Measurements from ENCODE around the gene MORN1.
"Not testable (repeated sequence)": the region's sequence is repeated elsewhere in the genome, so short reads cannot be mapped to it uniquely, and the experiment has no call there.

MORN1 gene

DNA sequence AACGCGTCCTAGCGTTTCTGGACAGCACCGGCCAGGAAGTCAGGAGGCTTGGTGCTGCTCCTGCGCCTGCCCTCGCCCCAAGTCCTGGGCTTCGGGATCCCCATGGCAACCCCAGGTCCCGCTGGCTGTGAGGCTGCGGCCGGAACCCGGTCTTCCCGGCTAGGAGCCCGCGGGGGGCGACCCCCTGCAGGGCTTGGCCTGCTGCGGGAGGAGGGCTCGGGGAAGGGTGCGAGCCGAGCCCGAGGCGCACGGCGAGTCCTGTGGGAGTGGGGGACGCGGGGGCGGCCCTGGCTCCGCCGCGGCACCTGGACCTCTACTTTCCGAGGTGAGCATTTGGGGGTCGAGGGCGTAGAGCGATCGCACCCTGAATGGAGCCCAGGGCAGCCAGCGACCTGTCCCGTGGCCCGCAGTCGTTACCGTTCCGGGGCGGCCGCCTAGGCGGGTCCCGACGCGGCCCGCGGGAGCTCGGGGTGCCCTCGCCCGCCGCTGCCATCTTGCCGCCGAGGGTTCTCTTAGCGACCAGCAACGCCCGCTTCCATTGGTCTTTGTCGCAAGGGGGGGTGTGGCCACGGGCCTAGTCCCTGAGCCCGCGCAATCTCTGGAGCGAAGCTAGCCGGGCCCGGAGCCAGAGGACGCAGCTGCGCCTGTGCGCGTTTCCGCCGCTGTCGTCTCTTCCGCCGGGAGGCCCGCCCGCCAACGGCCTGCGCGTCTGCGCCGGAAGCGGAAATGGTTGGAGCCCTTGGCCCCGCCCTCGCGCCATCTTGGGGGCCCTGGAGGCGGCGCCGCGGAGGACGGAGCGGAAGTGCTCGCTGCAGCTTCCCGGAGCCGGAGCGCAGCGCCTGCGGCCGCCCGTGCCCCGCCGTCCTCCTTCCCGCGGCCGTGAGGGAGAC lies at the start of gene MORN1, which contains the start of gene RER1:
MORN1 (minus strand) TSS at position 514 of the 890 bp plus-strand sequence; CDS start at position 493, 21 bp downstream.
RER1 (plus strand) TSS at position 801 of the 890 bp plus-strand sequence. CDS start 3,950 bp downstream, outside the sequence.
- peak; percentile 99 for DNase-seq (ENCODE audit: low spot score)

DNA sequence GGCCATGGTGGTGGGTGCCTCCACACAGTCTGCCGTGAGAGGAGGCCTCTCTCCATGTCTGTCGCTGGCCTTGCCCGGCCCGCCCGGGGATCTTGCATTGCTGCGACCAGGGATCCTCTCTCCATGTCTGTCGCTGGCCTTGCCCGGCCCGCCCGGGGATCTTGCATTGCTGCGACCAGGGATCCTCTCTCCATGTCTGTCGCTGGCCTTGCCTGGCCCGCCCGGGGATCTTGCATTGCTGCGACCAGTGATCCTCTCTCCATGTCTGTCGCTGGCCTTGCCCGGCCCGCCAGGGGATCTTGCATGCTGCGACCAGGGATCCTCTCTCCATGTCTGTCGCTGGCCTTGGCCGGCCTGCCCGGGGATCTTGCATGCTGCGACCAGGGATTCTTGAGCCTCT lies 49.0 kb upstream of the MORN1 start:
- DNase-seq (ENCODE audit: low spot score): not testable (repeated sequence)

DNA sequence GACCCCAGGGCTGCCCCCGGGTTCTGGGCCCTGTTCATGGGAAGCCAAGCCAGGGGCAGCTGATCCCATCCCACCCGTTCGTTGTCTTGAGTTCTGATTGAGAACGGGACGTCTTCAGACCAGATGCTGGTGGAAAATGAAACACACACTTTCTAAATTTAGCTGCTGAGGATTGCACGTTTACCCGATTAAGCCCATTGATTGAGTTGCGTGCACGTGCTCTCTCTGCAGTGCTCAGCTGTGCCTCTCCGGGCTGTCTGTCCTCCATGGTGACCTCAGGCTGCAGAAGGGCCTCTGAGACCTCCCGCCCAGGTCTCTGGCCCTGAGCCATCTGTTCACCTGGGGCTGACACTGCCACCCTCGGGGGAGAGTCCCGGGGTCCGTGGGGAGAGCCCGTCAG lies 48.0 kb upstream of the MORN1 start:
- DNase-seq (ENCODE audit: low spot score): no peak

DNA sequence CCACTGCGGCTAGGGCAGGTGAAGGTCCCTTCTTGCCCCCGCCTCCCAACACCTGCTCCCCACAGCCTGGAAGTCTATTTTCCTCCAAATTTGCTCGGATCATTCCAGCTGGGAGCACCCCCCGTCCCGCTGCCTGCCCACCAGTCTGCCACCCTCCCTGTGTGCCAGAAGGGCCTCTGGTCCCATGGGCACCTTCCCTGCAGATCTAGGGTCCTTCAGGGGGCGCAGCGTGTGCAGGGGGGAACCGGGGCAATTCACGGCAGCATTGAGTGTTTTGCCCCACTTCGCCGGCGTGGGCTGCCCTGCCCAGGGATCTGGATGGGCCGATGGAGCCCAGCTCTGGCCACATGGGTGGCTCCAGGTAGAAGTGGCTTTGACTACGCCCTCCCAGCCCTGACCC lies 47.3 kb upstream of the MORN1 start:
- DNase-seq (ENCODE audit: low spot score): no peak

DNA sequence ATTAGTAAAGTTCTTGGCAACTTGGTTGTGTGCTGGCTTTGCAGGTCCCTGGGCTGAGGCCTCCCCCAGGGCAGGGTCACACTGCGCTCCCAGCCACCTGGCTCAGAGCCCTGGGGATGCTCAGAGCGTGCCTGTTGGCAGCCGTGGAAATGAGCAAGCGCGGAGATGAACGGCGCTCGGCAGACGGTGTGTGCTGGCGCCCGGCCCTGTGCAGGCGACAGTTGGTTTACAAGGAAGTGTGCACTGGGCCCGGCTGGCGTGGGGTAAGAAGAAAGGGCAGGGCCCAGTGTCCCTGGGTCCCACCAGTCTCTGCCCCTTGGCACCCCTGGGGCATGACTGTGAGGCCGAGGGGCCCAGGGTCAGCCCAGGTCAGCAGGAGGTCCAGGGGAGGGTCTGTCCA lies 46.7 kb upstream of the MORN1 start:
- DNase-seq (ENCODE audit: low spot score): no peak

DNA sequence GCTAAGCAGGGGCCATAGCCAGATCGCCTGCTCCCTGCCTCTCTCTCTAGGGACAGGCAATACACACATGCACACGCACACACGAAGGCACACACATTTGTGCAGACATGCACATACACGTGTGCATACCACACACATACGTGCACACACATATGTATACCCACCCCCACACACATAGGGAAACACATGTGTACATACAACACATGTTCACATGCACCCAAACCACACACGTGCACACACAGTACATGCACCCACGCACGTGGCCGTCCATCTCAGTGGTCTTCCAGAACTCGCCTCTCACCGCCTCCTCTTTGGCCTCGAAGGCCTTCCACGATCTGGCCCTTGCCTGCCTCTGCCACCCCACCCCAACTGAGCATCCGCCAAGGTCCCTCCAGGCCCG lies 46.3 kb upstream of the MORN1 start:
- no peak for DNase-seq (ENCODE audit: low spot score)

DNA sequence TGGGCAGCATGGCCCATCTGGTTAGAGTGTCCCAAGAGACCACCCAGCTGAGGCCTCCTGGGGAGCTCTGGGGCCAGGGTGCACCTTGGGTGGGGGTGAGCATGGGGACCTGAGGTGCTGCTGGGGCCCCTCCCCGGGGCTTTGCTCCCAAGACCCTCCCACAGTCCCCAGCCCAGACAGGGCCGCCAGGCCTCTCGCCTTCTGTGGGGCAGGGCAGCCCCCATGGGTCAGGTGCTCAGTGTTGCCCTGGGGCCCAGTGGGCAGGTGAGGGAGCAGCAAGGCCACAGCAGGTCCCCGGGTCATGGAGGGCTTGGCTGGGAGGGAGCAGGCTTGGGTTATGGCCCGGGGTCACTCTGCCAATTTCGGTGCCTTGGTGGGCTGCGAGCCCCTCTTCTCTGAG lies 45.5 kb upstream of the MORN1 start:
- DNase-seq (ENCODE audit: low spot score): no peak

DNA sequence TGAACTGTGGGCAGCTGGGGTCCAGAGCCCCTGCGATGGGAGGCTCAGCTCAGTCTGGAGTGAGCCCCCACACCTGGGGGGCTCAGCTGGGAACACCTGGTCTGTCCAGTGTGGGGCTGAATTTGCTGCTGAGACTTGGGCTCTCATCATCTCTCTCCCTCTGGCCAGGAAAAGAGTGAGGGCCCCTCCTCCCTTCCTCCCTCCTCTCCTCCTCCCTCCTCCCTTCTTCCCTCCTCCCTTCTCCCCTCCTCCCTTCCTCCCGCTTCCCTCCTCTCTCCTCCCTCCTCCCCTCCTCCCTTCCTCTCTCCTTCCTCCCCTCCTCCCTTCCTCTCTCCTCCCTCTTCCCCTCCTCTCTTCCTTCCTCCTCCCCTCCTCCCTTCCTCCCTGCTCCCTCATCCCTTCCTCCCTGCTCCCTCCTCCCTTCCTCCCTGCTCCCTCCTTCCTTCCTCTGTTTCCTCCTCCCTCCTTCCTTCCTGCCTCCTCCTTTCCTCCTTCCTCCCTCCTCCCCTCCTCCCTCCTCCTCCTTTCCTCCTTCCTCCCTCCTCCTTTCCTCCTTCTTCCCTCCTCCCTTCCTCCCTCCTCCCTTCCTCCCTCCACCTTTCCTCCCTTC lies 44.5 kb upstream of the MORN1 start:
- no peak for DNase-seq (ENCODE audit: low spot score)

DNA sequence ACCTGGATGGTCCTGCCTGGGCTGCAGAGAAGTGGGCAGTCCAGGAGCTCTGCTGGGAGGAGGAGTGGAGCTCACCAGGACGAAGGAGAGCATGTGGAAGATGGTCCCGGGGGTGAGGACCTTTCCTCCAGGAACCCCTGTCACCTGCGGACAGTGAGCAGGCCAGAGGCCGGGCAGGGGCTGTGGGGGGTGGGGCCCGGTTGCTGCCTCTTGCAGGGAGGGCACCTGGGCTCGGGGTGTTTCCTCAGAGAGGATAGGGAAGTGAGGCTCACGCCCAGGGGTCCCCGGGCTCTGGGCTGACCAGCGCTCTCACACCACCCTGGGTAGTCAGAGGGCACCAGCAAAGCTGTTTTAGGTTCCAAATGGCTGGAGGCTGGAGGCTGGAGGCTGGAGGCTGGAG lies 43.7 kb upstream of the MORN1 start:
- DNase-seq (ENCODE audit: low spot score): no peak

DNA sequence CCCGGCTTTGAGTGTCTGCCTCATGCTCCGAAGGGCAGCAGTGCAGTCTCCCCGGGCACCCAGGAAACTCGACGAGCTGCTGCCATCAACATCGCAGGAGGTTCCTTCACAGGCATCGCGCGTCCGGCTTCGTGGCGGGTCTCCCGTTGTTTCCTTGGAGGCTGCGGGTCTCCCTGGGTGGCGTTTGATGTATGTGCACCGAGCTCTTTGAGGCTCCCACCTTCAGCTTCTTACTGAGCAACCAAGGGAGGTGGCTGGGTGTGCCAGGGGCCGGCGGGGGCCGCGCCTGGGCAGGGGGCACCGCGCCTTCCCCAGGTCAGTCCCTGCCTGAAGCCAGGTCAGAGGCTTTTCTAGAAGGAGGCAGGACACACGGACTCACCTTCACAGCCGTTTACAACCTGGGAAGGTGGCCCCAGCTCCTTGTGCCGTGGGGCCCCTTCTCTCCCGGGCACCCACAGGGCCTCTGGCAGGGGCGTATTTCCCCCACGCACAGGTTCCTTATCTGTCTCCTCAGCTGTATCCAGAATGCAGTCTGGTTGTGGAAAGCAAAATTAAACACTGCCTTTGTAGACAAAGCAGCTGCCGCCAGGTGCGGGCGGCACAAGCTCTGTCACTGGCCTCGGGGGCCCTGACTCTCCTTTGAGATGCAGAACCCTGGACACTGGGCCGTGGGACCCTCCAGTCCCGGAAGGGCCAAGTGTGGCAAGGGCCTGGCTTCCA lies 42.7 kb upstream of the MORN1 start:
- no peak for DNase-seq (ENCODE audit: low spot score)

DNA sequence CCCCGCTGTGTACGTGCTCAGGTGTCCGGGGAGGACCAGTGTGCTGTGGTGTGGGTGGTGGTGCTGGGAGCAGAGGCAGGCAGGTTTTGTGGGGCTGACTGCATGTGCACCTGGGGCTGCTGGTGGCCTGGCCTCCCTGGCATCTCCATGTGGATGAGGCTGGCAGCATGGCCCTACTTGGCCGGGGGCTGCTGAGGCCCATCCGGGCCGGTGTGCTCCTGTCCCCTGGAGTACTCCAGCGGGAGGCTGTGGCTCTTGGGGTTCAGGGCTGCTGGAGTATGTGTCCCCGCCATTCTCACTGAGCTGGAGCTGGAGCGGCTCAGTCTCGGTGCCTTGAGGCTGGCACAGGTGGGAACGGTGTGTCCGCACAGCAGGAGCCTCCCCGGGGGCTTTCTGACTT lies 41.8 kb upstream of the MORN1 start:
- no peak for DNase-seq (ENCODE audit: low spot score)

DNA sequence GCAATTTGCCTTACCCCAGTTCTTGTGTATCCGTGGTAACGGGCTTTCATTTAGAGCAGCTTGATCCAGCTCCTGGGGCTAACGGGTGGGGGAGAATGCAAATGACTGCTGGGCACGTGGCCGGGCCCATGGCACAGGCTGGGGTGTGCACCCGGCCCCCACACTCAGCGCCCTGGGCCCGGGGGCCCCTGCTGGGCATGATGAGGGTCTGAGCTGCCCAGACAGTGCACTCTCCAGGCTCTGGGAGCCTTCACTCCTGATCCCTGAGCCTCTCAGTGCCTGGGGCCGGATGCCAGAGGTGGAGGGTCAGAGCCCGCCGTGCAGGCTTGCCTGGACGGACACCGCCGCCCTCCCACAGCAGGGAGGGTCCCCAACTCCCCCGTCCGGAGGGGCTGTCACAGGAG lies 41.1 kb upstream of the MORN1 start:
- DNase-seq (ENCODE audit: low spot score): no peak

DNA sequence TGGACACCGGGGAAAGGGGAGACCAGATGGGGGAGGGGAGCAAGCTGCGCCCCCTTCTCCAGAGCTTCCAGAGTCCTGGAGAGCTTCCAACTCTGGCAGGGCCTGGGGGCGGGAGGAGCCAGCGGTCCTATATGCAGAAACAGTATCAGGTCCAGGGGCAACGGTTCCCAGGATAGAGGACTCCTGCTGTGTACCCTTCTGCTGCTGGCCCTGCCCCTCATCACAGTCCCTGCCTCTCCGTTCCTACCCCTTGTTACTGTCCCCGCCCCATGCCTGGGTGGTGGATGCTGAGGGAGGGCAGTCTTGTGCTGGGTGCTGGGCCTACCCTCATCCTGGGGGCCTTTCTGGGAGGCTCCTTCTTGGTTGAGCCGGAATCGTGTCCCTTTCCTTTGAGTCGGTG lies 40.2 kb upstream of the MORN1 start:
- DNase-seq (ENCODE audit: low spot score): no peak

DNA sequence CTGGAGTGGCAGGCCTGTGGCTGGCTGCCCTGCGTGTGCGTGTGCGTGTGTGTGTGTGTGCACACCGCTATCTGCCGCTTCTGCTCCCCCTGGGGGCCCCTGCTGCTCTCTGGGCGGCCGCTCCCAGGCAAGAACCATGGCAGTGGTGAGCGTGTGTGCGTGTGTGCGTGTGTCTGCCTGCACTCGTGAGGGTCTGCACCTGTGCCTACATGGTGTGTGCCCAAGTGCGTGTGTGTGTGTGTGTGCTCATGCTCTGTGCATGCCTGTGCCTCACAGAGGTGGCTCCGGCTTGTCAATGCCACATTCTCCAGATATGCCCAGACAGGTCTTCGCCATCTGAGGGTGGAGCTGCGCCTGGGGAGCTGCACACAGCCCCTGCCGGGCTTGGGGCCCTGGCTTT lies 39.7 kb upstream of the MORN1 start:
- no peak for DNase-seq (ENCODE audit: low spot score)

DNA sequence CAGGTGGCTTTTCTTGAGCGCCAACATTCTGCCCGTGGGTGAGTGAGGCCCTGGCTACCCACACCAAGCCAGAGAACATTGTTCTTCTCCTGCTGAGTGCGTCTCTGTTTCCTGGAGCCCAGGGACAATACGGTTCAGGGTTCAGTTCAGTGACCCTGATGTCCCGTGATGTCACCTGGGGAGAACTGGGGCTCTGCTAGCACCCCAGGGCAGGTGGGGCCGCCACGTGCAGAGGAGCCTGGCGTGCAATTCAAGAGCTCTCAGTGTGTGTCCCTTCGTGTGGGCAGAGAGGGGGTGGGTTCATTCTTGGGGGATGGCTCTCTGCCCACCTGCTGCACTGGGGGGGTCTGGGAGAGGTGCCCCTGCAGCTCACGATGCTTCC lies 39.2 kb upstream of the MORN1 start:
- DNase-seq (ENCODE audit: low spot score): no peak

DNA sequence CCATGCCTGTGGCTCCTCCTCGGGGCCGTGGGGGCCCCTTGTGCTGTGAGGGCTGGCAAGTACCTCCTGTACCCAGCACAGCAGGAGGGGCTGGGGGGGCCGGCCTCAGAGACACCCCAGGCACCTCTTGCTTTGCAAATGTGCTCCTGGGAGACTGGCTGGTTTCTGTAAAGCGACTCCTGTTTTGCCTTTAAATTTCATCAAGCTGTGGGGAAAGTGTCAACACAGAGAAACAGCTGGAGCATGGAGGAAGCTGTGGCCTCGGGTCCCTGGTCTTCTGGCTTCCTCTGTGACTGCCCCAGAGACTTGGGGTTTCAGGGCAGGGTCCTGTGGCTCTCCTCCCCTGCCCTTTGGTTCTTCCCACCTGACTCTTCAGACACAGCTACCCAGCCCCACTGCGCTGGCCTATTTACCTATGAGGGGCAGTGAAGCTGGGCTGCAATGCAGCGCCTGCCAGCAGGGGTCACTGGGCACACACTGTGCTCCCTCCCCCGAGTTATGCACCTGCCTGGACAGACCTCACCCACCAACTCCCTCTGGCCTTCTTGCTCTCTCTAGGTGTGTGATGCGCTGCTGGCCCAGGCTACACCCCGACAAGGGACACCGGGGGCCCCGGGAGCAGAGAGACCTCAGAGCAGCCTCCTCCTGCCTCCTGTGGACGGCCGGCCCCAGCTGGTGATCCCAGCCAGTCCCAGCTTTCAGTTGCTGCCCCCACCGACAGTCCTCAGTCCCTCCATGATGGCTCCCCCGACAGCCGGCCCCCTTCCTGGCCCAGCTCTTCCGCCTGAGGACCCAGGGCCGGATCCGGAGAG lies 38.6 kb upstream of the MORN1 start:
- DNase-seq (ENCODE audit: low spot score): no peak

DNA sequence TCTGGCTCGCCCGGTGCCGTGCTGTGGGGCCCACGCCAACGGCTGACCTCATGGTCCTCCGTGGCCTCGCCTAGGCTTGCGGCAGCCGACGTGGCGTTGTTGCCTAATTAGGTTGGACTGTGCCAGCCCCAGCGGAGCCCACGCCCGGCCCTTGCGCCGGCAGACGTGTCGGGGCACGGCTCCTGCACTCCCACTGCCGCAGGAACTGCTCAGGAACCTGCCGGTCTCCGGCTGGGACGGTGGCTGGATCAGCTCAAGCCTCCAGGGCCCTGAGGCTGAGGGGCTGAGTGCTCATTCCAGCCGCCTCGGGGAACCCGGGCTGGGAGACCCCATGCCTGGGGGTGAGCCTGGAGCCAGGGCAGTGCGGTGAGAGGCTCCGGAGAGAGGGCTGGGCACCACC lies 37.1 kb upstream of the MORN1 start:
- DNase-seq (ENCODE audit: low spot score): no peak

DNA sequence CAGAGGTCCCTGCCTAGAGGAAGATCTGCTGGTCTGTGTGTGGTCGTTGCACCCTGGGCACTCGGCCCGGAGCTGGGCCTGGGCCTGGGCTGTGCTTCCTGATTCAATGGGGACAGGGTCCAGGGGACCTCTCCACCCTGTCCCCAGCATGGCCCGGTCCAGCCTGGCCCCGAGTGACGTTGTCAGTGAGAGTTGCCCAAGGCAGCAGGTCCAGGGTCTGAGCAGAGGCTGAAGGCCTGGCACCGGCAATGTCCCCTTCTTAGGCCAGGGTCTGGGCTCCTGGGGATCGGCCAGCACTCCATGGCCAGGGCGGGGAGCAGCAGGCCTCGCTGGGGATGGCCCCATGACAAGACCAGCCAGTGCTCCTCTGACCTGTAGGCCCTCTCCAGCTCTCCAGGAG lies 36.6 kb upstream of the MORN1 start:
- DNase-seq (ENCODE audit: low spot score): no peak

DNA sequence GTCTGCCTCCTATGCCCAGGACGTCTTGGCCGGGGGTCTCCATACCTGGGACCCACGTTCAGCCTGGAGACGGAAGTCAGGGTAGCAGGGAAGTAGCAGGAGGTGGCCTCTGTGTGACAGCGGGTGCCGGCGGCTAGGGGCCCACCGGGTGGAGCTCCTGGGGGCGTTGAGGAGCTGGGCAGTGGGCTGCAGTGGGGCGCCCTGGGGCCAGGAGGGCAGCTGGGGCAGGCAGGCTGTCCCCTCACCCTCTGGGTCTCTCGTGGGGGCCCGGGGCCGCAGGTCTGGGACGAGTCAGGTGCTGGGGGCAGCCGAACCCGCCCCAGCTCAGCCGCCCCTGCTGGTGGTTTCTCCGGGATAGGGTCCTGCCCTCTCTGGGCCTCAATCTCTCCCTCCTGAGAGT lies 35.7 kb upstream of the MORN1 start:
- DNase-seq (ENCODE audit: low spot score): no peak

DNA sequence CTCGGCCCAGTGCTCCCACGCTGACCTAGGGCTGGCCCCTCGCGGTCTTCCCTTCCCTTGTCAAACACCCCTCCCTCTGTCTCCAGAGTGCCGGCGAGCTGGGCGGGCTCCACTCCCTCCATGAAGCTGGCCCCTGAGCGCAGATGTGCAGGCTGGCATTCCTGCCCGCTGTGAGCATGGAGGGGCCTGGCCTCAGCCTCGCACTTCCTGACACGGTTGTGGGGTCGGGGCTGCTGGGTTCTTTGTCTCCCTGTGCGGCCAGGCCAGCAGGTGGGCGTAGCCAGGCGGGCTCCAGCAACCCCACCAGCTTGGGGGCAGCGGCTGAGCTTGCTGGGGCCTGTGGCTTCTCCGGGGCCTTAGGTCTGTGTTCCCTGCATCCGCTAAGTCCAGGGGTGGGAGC lies 35.2 kb upstream of the MORN1 start:
- DNase-seq (ENCODE audit: low spot score): no peak

DNA sequence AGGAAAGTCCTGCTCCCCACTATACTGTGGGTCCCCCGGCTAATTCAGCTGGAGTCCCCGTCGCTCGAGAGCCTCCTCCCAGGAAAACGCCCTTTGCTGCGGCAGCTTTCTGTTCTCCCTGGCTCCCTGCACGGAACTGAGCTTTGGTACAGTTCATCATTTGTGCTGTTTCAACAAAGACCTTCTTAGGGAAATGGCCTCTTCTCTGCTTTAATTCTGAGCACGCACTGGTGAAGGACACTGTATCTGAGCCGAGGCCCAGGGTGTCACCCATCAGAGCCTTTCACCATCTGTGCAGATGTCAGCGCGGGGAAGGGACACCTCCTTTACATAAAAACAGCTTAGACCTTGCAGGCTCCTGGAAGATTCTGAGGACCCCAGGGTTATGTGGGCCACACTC lies 34.5 kb upstream of the MORN1 start:
- DNase-seq (ENCODE audit: low spot score): no peak

DNA sequence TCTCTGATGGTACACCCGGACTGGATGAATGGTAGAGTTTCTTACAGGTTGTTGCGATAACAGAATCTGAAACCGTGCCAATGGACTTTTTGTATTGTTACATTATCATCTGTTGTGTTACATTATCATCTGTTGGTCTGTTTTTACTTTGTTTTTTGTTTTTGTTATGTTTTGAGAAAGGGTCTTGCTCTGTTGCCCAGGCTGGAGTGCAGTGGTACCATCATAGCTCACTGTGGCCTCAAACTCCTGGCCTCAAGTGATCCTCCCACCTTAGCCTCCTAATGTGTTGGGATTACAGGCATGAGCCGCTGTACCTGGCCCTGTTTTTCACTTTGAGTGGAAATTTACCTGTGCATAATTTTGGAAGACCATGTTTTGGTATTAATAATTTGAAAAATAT lies 31.2 kb upstream of the MORN1 start:
- DNase-seq (ENCODE audit: low spot score): no peak

Measured in kidney tubule cell (primary cell).